Endothelial cell of umbilical vein (primary cell): ENCODE results near the gene SLC51B. TPM values are rescaled to one million over a fixed set of nuclear protein-coding genes. Genes with fewer than 3 reads are reported as not detected.

Source experiments
- BruUV-seq: library from RNA; stranded (reverse); fragments of 400-500 nt; replicated peaks from 2 replicates; lab custom pipeline; 2021; lab: Mats Ljungman, UMichigan
- CTCF ChIA-PET: fragments of 300-600, 350-600 bp; sonication (Branson Sonifier 250); formaldehyde crosslinking; loops from one replicate; lab custom pipeline; 2021; ENCODE audit warnings: antibody characterized with exemption, inconsistent platforms; lab: Charles Lee
- POLR2A ChIA-PET: fragments of 300-600, 350-600 bp; sonication (Branson Sonifier 250); formaldehyde crosslinking; loops from one replicate; lab custom pipeline; 2021; ENCODE audit warnings: antibody characterized with exemption, inconsistent platforms; lab: Charles Lee
- DNase-seq: peaks from one replicate; pipeline ENCODE4 v3.0.0-alpha.2; 2011; ENCODE audit warnings: low read depth, low spot score
- FAIRE-seq: peaks from 2 replicates; lab custom pipeline; 2011; peaks lifted over from hg19 to GRCh38; lab: Jason Lieb, UNC
- H2AFZ ChIP-seq: 2 replicates; pipeline ENCODE4 v1.6.0; 2012; ENCODE audit warnings: low read depth, low read length, control low read depth, inconsistent platforms
- H3K27ac ChIP-seq: 2 replicates; pipeline ENCODE4 v1.5.1; 2011; ENCODE audit warnings: low read depth, mild to moderate bottlenecking, control low read depth, low read length, moderate library complexity; ENCODE audit not compliant: insufficient read depth
- H3K27me3 ChIP-seq, 2 experiments: 2 replicates each; pipeline versions ENCODE4 v1.6.0 to v1.6.1; 2011; ENCODE audit warnings: low read length in 2 of 2, mixed read lengths in 1 of 2; ENCODE audit not compliant: control insufficient read depth in 2 of 2, insufficient read depth in 2 of 2
- H3K36me3 ChIP-seq, 2 experiments: 2 replicates in 1 of 2; 3 replicates in 1 of 2; pipeline ENCODE4 v1.5.1; 2011; ENCODE audit warnings: low read length in 2 of 2, mild to moderate bottlenecking in 1 of 2, moderate library complexity in 1 of 2; ENCODE audit not compliant: control insufficient read depth in 2 of 2, insufficient read depth in 2 of 2; ENCODE audit errors: extremely low read depth in 1 of 2
- H3K4me1 ChIP-seq: 3 replicates; pipeline ENCODE4 v1.5.1; 2011; ENCODE audit warnings: mild to moderate bottlenecking, low read length; ENCODE audit not compliant: control insufficient read depth, insufficient read depth; ENCODE audit errors: extremely low read depth
- H3K4me2 ChIP-seq: 2 replicates; pipeline ENCODE4 v1.6.1; 2011; ENCODE audit warnings: low read length, control low read depth, mixed read lengths; ENCODE audit not compliant: insufficient read depth
- H3K4me3 ChIP-seq, 3 experiments: fragments of 200-600 bp in 1 of 3; sonication (generic), shearing (Covaris generic) in 1 of 3; replicated peaks in 1 of 3; 2 replicates each; pipeline ENCODE4 v1.5.1; 2011 to 2016; ENCODE audit warnings: control low read depth in 3 of 3, low read length in 3 of 3, mild to moderate bottlenecking in 2 of 3, inconsistent platforms in 1 of 3, low read depth in 1 of 3, moderate library complexity in 1 of 3; ENCODE audit not compliant: insufficient read depth in 1 of 3
- H3K79me2 ChIP-seq: 2 replicates; pipeline ENCODE4 v1.6.0; 2012; ENCODE audit warnings: low read length, inconsistent platforms; ENCODE audit not compliant: control insufficient read depth, insufficient read depth
- H3K9ac ChIP-seq: replicated peaks from 2 replicates; pipeline ENCODE3; 2011; ENCODE audit warnings: low read length, control low read depth; ENCODE audit not compliant: insufficient read depth; ENCODE audit errors: extremely low read depth
- H3K9me1 ChIP-seq: replicated peaks from 3 replicates; pipeline ENCODE4 v1.6.0; 2011; ENCODE audit warnings: mild to moderate bottlenecking, low read length; ENCODE audit not compliant: control insufficient read depth, insufficient read depth; ENCODE audit errors: extremely low read depth
- H3K9me3 ChIP-seq: replicated peaks from 2 replicates; pipeline ENCODE4 v1.5.1; 2012; ENCODE audit warnings: low read length, inconsistent platforms; ENCODE audit not compliant: control insufficient read depth, insufficient read depth
- H4K20me1 ChIP-seq: replicated peaks from 2 replicates; pipeline ENCODE3; 2011; ENCODE audit warnings: mild to moderate bottlenecking, low read length; ENCODE audit not compliant: control insufficient read depth, insufficient read depth; ENCODE audit errors: extremely low read depth
- EZH2 ChIP-seq: IDR thresholded peaks from 2 replicates; pipeline ENCODE4 v1.6.1; 2012; ENCODE audit warnings: borderline replicate concordance, low read depth, mild to moderate bottlenecking, moderate library complexity, low read length, inconsistent platforms; ENCODE audit not compliant: severe bottlenecking
- JUN ChIP-seq: IDR thresholded peaks from 2 replicates; pipeline ENCODE4 v1.6.1; 2011; ENCODE audit warnings: borderline replicate concordance, low read depth; ENCODE audit not compliant: insufficient read length, insufficient read depth
- MYC ChIP-seq: IDR thresholded peaks from one replicate; pipeline ENCODE4 v1.6.1; 2011; ENCODE audit warnings: mild to moderate bottlenecking, low read depth, low read length
- dilution Hi-C: fragments of 300-500 bp; cut with MboI; formaldehyde crosslinking; loops from one replicate; pipeline ENCODE4 v1.15.0; 2019; ENCODE audit warnings: low sequenced_read_pairs; ENCODE audit not compliant: extremely low pct_ligation_motif_present
- intact Hi-C: fragments of 100-400 bp; cut with micrococcal nuclease; formaldehyde crosslinking; loops from one replicate; pipeline ENCODE4 v1.10.0; 2022
- polyA plus RNA-seq, 4 experiments: library from polyadenylated mRNA; depleted of rRNA in 3 of 4; stranded (reverse) in 3 of 4; unstranded in 1 of 4; fragments of >200 nt; gene quantifications; 2 replicates each; pipeline versions ENCODE4 v1.2.1 to v1.2.3, GENCODE V29; 2011 to 2012; ENCODE audit warnings: missing spikeins in 1 of 4
- total RNA-seq: library from RNA; stranded (reverse); gene quantifications from 2 replicates; pipeline ENCODE4 v1.2.3, GENCODE V29; 2021
- TF ChIP-seq, protein P1 (sequence below), 2 donors: IDR thresholded peaks; 1 replicate in 1 of 2; 2 replicates in 1 of 2; pipeline ENCODE4 v1.5.1; 2011; ENCODE audit warnings: low read length in 2 of 2, mild to moderate bottlenecking in 2 of 2, moderate library complexity in 2 of 2, control low read depth in 1 of 2, inconsistent platforms in 1 of 2, low read depth in 1 of 2; ENCODE audit not compliant: insufficient read depth in 1 of 2; ENCODE audit errors: extremely low read depth in 1 of 2
- TF ChIP-seq, protein P2 (sequence below): IDR thresholded peaks from 2 replicates; pipeline ENCODE4 v1.6.1; 2011; ENCODE audit not compliant: insufficient read depth, insufficient read length

Gene SLC51B
- total and polyA plus RNA-seq, 2 donors (not counting 3 experiments of a cell fraction or from before 2014, with no cell fraction given), result not detected

DNA sequence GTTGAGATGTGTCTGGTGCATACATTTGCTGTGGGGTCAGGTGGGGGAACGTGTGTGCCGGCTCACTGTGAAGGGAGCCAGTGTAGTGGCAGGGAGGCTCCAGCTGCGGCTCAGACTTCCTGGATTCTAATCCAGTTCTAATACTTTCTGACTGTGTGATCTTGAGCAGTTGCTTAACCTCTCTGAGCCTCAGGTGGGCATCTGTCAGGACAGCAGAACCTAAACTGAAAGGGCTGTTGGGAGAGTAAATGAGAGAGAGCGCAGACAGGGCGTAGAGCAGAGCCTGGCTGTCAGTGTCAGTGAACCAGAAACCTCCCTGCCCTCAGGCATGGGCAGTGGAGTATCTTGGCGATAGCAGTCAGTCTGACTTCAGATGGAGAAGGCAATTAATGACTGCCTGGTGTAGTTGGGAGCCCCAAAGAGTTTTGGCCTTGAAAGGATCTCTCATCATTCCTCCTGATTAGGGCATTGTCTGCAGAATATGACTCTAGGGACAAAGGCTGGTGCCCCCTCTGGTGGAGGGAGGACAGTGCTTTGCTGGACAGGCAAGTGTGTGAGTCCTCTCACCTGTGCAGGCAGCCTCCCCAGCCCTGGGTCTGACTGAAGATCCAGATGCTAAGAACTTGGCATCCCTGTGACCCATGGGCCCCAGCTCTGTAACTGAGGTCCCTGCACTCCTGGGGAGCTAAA lies 40.9 kb downstream of the SLC51B start:
- no peaks in the 10 kb centered on the region for H3K9me1 ChIP-seq
- ChIA-PET POLR2A (interaction anchor here (0.5 kb wide), 1 partner anchor 414 kb away, joined by 3 read pairs; no protein-coding TSS in a partner anchor), CTCF (interaction anchor here (0.9 to 8.8 kb wide), 9 partner anchors 10 to 355 kb away, joined by 3 to 64 read pairs (median 6); no protein-coding TSS in a partner anchor)
- H4K20me1 ChIP-seq, result no peaks in the 10 kb centered on the region
- no peak overlapping the region for H3K4me2 ChIP-seq
- FAIRE-seq (peak; percentile 62), DNase-seq (peak; percentile 18)
- intact Hi-C loops, result loop anchor here (1.0 kb wide), 1 partner anchor 32 kb away; no protein-coding TSS in a partner anchor
- dilution Hi-C loops, result no loop called here
- no peaks in the 10 kb centered on the region for H3K36me3 ChIP-seq
- no peaks in the 10 kb centered on the region for H3K4me1 ChIP-seq
- no peaks in the 10 kb centered on the region for H3K79me2 ChIP-seq
- TF ChIP-seq EZH2, result no peak
- TF ChIP-seq, protein P1, sequence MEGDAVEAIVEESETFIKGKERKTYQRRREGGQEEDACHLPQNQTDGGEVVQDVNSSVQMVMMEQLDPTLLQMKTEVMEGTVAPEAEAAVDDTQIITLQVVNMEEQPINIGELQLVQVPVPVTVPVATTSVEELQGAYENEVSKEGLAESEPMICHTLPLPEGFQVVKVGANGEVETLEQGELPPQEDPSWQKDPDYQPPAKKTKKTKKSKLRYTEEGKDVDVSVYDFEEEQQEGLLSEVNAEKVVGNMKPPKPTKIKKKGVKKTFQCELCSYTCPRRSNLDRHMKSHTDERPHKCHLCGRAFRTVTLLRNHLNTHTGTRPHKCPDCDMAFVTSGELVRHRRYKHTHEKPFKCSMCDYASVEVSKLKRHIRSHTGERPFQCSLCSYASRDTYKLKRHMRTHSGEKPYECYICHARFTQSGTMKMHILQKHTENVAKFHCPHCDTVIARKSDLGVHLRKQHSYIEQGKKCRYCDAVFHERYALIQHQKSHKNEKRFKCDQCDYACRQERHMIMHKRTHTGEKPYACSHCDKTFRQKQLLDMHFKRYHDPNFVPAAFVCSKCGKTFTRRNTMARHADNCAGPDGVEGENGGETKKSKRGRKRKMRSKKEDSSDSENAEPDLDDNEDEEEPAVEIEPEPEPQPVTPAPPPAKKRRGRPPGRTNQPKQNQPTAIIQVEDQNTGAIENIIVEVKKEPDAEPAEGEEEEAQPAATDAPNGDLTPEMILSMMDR (IDR thresholded peaks at IDR 0.05; ENCODE audit: extremely low read depth in 1 of 2, insufficient read depth in 1 of 2, low read depth in 1 of 2, low read length in 2 of 2), result peak; percentile 20 to 57
- TF ChIP-seq, protein P2, sequence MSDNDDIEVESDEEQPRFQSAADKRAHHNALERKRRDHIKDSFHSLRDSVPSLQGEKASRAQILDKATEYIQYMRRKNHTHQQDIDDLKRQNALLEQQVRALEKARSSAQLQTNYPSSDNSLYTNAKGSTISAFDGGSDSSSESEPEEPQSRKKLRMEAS, result no peak
- TF ChIP-seq JUN, result no peak
- TF ChIP-seq MYC, result no peak
- H3K9ac ChIP-seq, result no peak overlapping the region
- H2AFZ ChIP-seq, result no peak overlapping the region
- H3K27me3 ChIP-seq, result peaks cover 28 to 29% of the 10 kb centered on the region in 2 experiments
- no peak overlapping the region for H3K4me3 ChIP-seq
- H3K27ac ChIP-seq, result no peak overlapping the region
- BruUV-seq, result no TSS peak
- no peaks in the 10 kb centered on the region for H3K9me3 ChIP-seq
